GM12892 (cell line): ENCODE data around the gene HLA-DRB1.

Source experiments
- DNase-seq: peaks from one replicate; pipeline ENCODE4 v3.0.0; 2011; ENCODE audit not compliant: insufficient read length
- FAIRE-seq: peaks from 2 replicates; lab custom pipeline; 2011; peaks lifted over from hg19 to GRCh38; lab: Jason Lieb, UNC
- POLR2A ChIP-seq: IDR thresholded peaks from 2 replicates; pipeline ENCODE4 v1.6.1; 2011; ENCODE audit warnings: low read depth, low read length, control low read depth
- POLR2AphosphoS5 ChIP-seq: IDR thresholded peaks from 2 replicates; pipeline ENCODE4 v1.6.1; 2011; ENCODE audit warnings: low read depth, low read length, control low read depth
- TAF1 ChIP-seq: IDR thresholded peaks from 2 replicates; pipeline ENCODE4 v1.6.1; 2011; ENCODE audit warnings: low read depth, mild to moderate bottlenecking, control low read depth, low read length, borderline replicate concordance

Gene HLA-DRB1

GRCh38 chr6:32622545-32623401 lies 33.1 kb upstream of the HLA-DRB1 start:
- TF ChIP-seq TAF1: peak; percentile 43; the same call in 1 of the 2 replicates
- peak; percentile 84 for TF ChIP-seq POLR2A
- peak; percentile 86 for TF ChIP-seq POLR2AphosphoS5
- peak; percentile 97 for FAIRE-seq
- peak; percentile 39 for DNase-seq

DNA sequence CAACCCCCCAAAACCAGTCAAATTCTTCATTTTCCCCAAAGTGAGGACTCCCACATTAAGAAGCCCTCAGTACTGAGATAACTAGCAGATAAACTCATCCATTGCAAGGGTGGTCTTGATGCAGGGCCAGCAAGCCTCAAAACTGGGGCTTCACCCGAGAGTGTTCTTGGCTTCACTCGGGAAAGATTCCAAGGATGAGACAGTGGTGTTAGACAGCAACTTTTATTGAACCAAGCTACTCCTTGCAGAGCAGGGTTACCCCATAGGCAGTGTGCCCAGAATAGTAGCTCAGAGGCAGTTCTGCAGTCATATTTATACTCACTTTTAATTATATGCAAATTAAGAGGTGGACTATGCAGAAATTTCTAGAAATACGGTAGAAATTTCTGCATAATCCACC lies 31.7 kb upstream of the HLA-DRB1 start:
- TF ChIP-seq TAF1 (no peak), POLR2A (peak; percentile 70), POLR2AphosphoS5 (no peak; the same call in 1 of the 2 replicates)
- DNase-seq (no peak), FAIRE-seq (peak; percentile 79)

GRCh38 chr6:32617751-32618150 lies 28.1 kb upstream of the HLA-DRB1 start:
- FAIRE-seq: no peak
- TF ChIP-seq POLR2AphosphoS5 (no peak), TAF1 (no peak)
- no peak for DNase-seq

GRCh38 chr6:32615885-32616532 lies 26.4 kb upstream of the HLA-DRB1 start:
- no peak for DNase-seq
- no peak for TF ChIP-seq POLR2A
- no peak for TF ChIP-seq TAF1
- TF ChIP-seq POLR2AphosphoS5: no peak
- FAIRE-seq: no peak

DNA sequence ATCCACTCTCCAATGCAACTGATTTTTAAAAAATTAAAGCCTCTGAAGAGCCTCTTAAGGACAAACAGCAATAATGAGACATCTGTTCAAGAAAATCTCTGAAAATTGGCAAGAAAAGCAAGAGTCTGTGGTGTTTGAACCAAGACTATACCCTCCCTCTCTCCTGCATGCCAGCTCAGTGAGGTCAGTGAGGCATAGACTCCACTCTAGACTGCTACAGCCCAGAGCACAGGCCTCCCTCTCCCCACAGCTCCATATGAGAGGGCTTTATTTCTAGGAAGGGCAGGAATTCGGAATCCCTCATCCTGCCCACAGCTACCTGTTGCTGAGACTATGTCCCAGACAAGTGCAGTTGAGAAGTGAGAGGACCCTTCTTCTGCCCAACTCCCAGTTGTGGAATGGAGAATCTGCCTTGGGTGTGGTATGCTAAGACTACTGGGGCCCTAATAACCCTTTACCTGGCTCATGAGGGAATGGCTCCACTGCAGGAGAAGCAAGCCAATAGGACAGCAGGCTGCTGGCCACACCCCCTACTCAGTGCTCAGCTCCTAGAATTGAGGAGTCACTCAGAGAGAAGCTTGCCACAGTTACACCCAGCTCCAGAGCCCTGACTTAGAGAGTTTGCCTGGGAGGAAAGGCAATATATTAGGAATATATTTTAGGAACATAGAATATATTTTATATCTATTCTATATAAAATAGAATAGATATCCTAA lies 24.9 kb upstream of the HLA-DRB1 start:
- TF ChIP-seq TAF1 (no peak), POLR2AphosphoS5 (no peak), POLR2A (no peak)
- no peak for FAIRE-seq
- DNase-seq: no peak

DNA sequence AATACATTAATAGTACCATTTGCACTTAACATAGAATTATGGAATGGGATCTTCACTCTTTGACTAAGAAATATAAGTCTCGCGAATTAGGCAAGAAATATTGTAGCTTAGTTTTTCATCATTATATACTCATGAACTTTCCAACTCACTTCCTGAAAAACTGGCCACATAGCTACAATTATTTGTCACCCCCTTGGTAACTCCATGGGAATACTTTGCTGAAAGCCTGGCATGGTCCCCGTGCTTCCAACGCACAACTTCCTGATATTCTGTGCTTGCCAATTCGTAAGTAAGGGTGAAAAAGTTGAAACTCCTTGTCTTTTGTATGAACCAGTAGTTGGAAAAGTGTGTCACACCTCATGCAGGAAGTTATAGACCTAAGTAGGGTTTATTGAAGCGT lies 23.8 kb upstream of the HLA-DRB1 start:
- no peak for TF ChIP-seq TAF1
- TF ChIP-seq POLR2A: no peak
- no peak for TF ChIP-seq POLR2AphosphoS5
- no peak for DNase-seq
- peak; percentile 65 for FAIRE-seq

GRCh38 chr6:32610682-32611296 lies 21.1 kb upstream of the HLA-DRB1 start:
- no peak for TF ChIP-seq POLR2A
- TF ChIP-seq POLR2AphosphoS5: no peak
- TF ChIP-seq TAF1: no peak
- DNase-seq (no peak), FAIRE-seq (peak; percentile 77)

DNA sequence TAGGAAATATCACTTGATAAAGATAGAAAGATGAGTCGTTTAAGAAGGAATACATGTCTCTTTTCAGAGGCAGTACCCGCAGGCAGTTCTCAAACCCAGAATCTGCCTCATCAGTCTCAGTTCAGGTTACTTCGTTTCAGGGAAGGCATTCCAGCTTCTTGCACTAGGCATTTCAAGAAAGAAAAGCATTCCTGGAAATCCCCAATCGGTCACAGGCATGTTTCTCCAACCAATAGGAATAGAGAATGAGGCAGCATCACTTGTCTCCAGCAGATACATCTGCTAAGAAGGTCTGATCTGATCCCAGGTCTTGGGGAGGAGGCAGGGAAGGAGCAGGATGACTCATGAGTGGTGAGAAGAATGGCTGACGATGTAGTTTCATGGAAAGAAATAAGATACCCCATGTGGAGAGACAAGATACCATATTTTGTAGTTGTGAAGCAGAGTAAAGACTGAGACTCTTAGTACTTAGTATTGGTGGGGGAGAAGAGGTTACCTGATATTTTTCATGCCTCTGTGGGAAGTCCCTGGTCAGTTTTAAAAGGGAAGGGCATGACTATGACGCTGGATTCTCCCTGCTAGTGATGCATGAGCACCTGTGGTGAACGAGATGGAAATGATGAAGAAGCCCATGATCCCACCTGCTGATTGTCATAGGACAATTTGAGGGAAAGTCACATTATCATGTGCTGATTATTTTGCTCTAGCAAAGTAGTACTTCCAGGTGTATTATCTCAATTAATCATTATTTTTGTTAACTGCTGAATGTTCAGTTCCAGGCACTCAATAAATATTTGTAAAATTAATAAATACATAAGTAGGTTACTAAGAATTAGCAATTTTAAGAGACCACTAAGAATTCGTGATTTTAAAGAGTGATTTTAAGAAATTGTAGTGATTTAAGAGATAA lies 20.3 kb upstream of the HLA-DRB1 start:
- DNase-seq: no peak
- TF ChIP-seq POLR2A (peak; percentile 74), POLR2AphosphoS5 (peak; percentile 78), TAF1 (peak; percentile 49; the same call in 1 of the 2 replicates)

GRCh38 chr6:32609391-32609730 lies 19.7 kb upstream of the HLA-DRB1 start:
- no peak for TF ChIP-seq POLR2AphosphoS5
- no peak for TF ChIP-seq POLR2A
- TF ChIP-seq TAF1: no peak
- FAIRE-seq: no peak

More for the DNA sequence above, 20.3 kb upstream of the HLA-DRB1 start:
- FAIRE-seq: peak; percentile 99

GRCh38 chr6:32608362-32608761 lies 18.7 kb upstream of the HLA-DRB1 start:
- peak; percentile 83 for FAIRE-seq
- TF ChIP-seq POLR2AphosphoS5 (no peak), POLR2A (no peak), TAF1 (no peak)
- DNase-seq: no peak

More at GRCh38 chr6:32609391-32609730, 19.7 kb upstream of the HLA-DRB1 start:
- DNase-seq: no peak
